ENCODE data around the gene FSTL1. TPM values are rescaled to one million over a fixed set of nuclear protein-coding genes. Genes with fewer than 3 reads are reported as not detected.

The FSTL1 gene
- total RNA-seq, 1 donor from 2014 or later: 383 TPM

- H3K36me3 Mint-ChIP-seq: no peaks in the 10 kb centered on the region
- no peak for TF ChIP-seq CTCF (conservative IDR thresholded peaks at IDR 0.05)
- no peak overlapping the region for H3K4me3 Mint-ChIP-seq
- DNase-seq (ENCODE audit: extremely low spot score, unreplicated experiment): no peak
- H3K4me1 Mint-ChIP-seq (ENCODE audit: unreplicated experiment): peaks cover 18% of the 10 kb centered on the region
- no peaks in the 10 kb centered on the region for H3K27me3 Mint-ChIP-seq
- no peak overlapping the region for H3K27ac Mint-ChIP-seq
- H3K9me3 Mint-ChIP-seq: peaks cover 4% of the 10 kb centered on the region
Observed at GRCh38 chr3:120457827-120458226, 7.0 kb upstream of the FSTL1 start.

GRCh38 chr3:120454076-120454689 lies 3.4 kb upstream of the FSTL1 start:
- no peak overlapping the region for H3K4me3 Mint-ChIP-seq
- TF ChIP-seq CTCF (conservative IDR thresholded peaks at IDR 0.05): no peak
- peaks cover 14% of the 10 kb centered on the region for H3K4me1 Mint-ChIP-seq (ENCODE audit: unreplicated experiment)
- H3K36me3 Mint-ChIP-seq: no peaks in the 10 kb centered on the region
- H3K27ac Mint-ChIP-seq: no peak overlapping the region
- no peaks in the 10 kb centered on the region for H3K27me3 Mint-ChIP-seq
- H3K9me3 Mint-ChIP-seq: peaks cover 4% of the 10 kb centered on the region
- no peak for DNase-seq (ENCODE audit: extremely low spot score, unreplicated experiment)

GRCh38 chr3:120452816-120453215 lies 2.0 kb upstream of the FSTL1 start:
- no peaks in the 10 kb centered on the region for H3K27me3 Mint-ChIP-seq
- H3K36me3 Mint-ChIP-seq: peaks cover 3% of the 10 kb centered on the region
- TF ChIP-seq CTCF (conservative IDR thresholded peaks at IDR 0.05): no peak
- H3K9me3 Mint-ChIP-seq: peaks cover 4% of the 10 kb centered on the region
- H3K27ac Mint-ChIP-seq: no peak overlapping the region
- DNase-seq (ENCODE audit: extremely low spot score, unreplicated experiment): no peak
- H3K4me3 Mint-ChIP-seq: peak overlapping the region; percentile 70
- H3K4me1 Mint-ChIP-seq (ENCODE audit: unreplicated experiment): peaks cover 19% of the 10 kb centered on the region

GRCh38 chr3:120451806-120452205 lies 1.0 kb upstream of the FSTL1 start:
- Mint-ChIP-seq H3K9me3 (peaks cover 4% of the 10 kb centered on the region), H3K4me1 (ENCODE audit: unreplicated experiment) (peaks cover 23% of the 10 kb centered on the region), H3K4me3 (peak overlapping the region; percentile 81), H3K27me3 (no peaks in the 10 kb centered on the region), H3K27ac (peak overlapping the region; percentile 66), H3K36me3 (peaks cover 3% of the 10 kb centered on the region)
- DNase-seq (ENCODE audit: extremely low spot score, unreplicated experiment): no peak
- no peak for TF ChIP-seq CTCF (conservative IDR thresholded peaks at IDR 0.05)

GRCh38 chr3:120451272-120451761 lies 525 bp upstream of the FSTL1 start:
- H3K9me3 Mint-ChIP-seq: peaks cover 4% of the 10 kb centered on the region
- DNase-seq (ENCODE audit: extremely low spot score, unreplicated experiment): no peak
- TF ChIP-seq CTCF (conservative IDR thresholded peaks at IDR 0.05): no peak

More at GRCh38 chr3:120451272-120451761, 525 bp upstream of the FSTL1 start:
- peaks cover 3% of the 10 kb centered on the region for H3K36me3 Mint-ChIP-seq
- H3K27me3 Mint-ChIP-seq: no peaks in the 10 kb centered on the region
- H3K4me3 Mint-ChIP-seq: peak overlapping the region; percentile 81
- H3K27ac Mint-ChIP-seq: peak overlapping the region; percentile 66
- peaks cover 24% of the 10 kb centered on the region for H3K4me1 Mint-ChIP-seq (ENCODE audit: unreplicated experiment)
